Fibroblast of lung (primary cell): ENCODE data around the gene EMC9. TPM values are rescaled to one million over a fixed set of nuclear protein-coding genes. Genes with fewer than 3 reads are reported as not detected.

Source experiments
- DNase-seq, 2 donors: peaks; one replicate each; pipeline versions ENCODE4 v3.0.0 to v3.0.0-alpha.2; 2010; ENCODE audit warnings: low read depth in 2 of 2
- H2AFZ ChIP-seq: 2 replicates; pipeline ENCODE4 v1.5.1; 2012; ENCODE audit warnings: low read length, control low read depth, inconsistent platforms
- H3K27ac ChIP-seq: 2 replicates; pipeline ENCODE4 v1.5.1; 2011; ENCODE audit warnings: low read length, control low read depth; ENCODE audit not compliant: insufficient read depth
- H3K27me3 ChIP-seq: 2 replicates; pipeline ENCODE4 v1.5.1; 2011; ENCODE audit warnings: mild to moderate bottlenecking, low read length; ENCODE audit not compliant: control insufficient read depth, insufficient read depth
- H3K36me3 ChIP-seq: 2 replicates; pipeline ENCODE4 v1.5.1; 2011; ENCODE audit warnings: low read length; ENCODE audit not compliant: control insufficient read depth, insufficient read depth
- H3K4me1 ChIP-seq: 2 replicates; pipeline ENCODE4 v1.5.1; 2011; ENCODE audit warnings: low read length; ENCODE audit not compliant: control insufficient read depth, insufficient read depth; ENCODE audit errors: extremely low read depth
- H3K4me2 ChIP-seq: 2 replicates; pipeline ENCODE4 v1.5.1; 2011; ENCODE audit warnings: low read length, control low read depth; ENCODE audit not compliant: insufficient read depth; ENCODE audit errors: extremely low read depth
- H3K4me3 ChIP-seq, 4 experiments: fragments of 200-600 bp in 1 of 4; sonication (generic) in 1 of 4; replicated peaks in 1 of 4; 2 replicates each; pipeline ENCODE4 v1.5.1; 2011 to 2016; ENCODE audit warnings: low read length in 4 of 4, low read depth in 3 of 4, mild to moderate bottlenecking in 3 of 4, control low read depth in 2 of 4, inconsistent platforms in 1 of 4, mixed read lengths in 1 of 4; ENCODE audit not compliant: insufficient read depth in 1 of 4; ENCODE audit errors: control extremely low read depth in 1 of 4
- H3K79me2 ChIP-seq: 2 replicates; pipeline ENCODE4 v1.5.1; 2012; ENCODE audit warnings: mild to moderate bottlenecking, low read length, inconsistent platforms; ENCODE audit not compliant: control insufficient read depth, insufficient read depth
- H3K9ac ChIP-seq: 2 replicates; pipeline ENCODE4 v1.5.1; 2011; ENCODE audit warnings: mild to moderate bottlenecking, low read length, control low read depth; ENCODE audit not compliant: insufficient read depth
- H3K9me3 ChIP-seq: 2 replicates; pipeline ENCODE4 v1.5.1; 2012; ENCODE audit warnings: low read depth, low read length; ENCODE audit not compliant: control insufficient read depth, insufficient read depth
- H4K20me1 ChIP-seq: 2 replicates; pipeline ENCODE4 v1.5.1; 2011; ENCODE audit warnings: low read length; ENCODE audit not compliant: control insufficient read depth, insufficient read depth; ENCODE audit errors: extremely low read depth
- CTCF ChIP-seq, 2 donors: IDR thresholded peaks in 1 of 2; conservative IDR thresholded peaks in 1 of 2; 1 replicate in 1 of 2; 2 replicates in 1 of 2; pipeline ENCODE4 v1.5.1; 2011 to 2012; ENCODE audit warnings: low read length in 2 of 2, control low read depth in 1 of 2, inconsistent platforms in 1 of 2, low read depth in 1 of 2, mild to moderate bottlenecking in 1 of 2
- EZH2 ChIP-seq: IDR thresholded peaks from 2 replicates; pipeline ENCODE4 v1.5.1; 2012; ENCODE audit warnings: low read length, control low read depth, mild to moderate bottlenecking; ENCODE audit errors: missing control alignments
- polyA plus RNA-seq, 2 donors: library from polyadenylated mRNA; depleted of rRNA in 1 of 2; stranded (reverse) in 1 of 2; unstranded in 1 of 2; fragments of >200 nt; gene quantifications; 2 replicates each; pipeline ENCODE4 v1.2.1, GENCODE V29; 2011 to 2012; ENCODE audit warnings: missing spikeins in 1 of 2
- total RNA-seq: library from RNA; depleted of rRNA; stranded (reverse); fragments of >200 nt; gene quantifications from 2 replicates; pipeline ENCODE4 v1.2.1, GENCODE V29; 2014

EMC9 gene
- total and polyA plus RNA-seq, 2 donors (not counting 1 experiment from before 2014, with no cell fraction given) = 6.6 to 18.0 TPM

- Histone ChIP-seq H3K9me3 (no peaks in the 10 kb centered on the region), H2AFZ (no peak overlapping the region), H4K20me1 (no peaks in the 10 kb centered on the region), H3K79me2 (no peaks in the 10 kb centered on the region), H3K27me3 (no peaks in the 10 kb centered on the region), H3K36me3 (peaks cover 3% of the 10 kb centered on the region), H3K4me2 (no peak overlapping the region), H3K9ac (no peak overlapping the region), H3K27ac (no peak overlapping the region), H3K4me3 (no peak overlapping the region), H3K4me1 (no peaks in the 10 kb centered on the region)
- no peak for TF ChIP-seq EZH2
- TF ChIP-seq CTCF (conservative IDR thresholded peaks at IDR 0.05 in 1 of 2, IDR thresholded peaks at IDR 0.05 in 1 of 2; ENCODE audit: low read depth in 1 of 2, low read length in 2 of 2) = no peak
- no peak for DNase-seq
Measured at GRCh38 chr14:24122898-24123297, 18.5 kb downstream of the EMC9 start.

GRCh38 chr14:24122416-24122815 is 19.0 kb downstream of the EMC9 start:
- TF ChIP-seq CTCF (conservative IDR thresholded peaks at IDR 0.05 in 1 of 2, IDR thresholded peaks at IDR 0.05 in 1 of 2; ENCODE audit: low read depth in 1 of 2, low read length in 2 of 2) (no peak), EZH2 (no peak)
- no peak overlapping the region for H3K4me3 ChIP-seq
- H3K4me2 ChIP-seq = no peak overlapping the region
- H3K9ac ChIP-seq = no peak overlapping the region
- H3K36me3 ChIP-seq = peaks cover 3% of the 10 kb centered on the region
- no peaks in the 10 kb centered on the region for H4K20me1 ChIP-seq
- no peak overlapping the region for H3K27ac ChIP-seq
- DNase-seq = no peak
- H2AFZ ChIP-seq = no peak overlapping the region
- H3K9me3 ChIP-seq = no peaks in the 10 kb centered on the region
- H3K4me1 ChIP-seq = no peaks in the 10 kb centered on the region
- no peaks in the 10 kb centered on the region for H3K79me2 ChIP-seq
- no peaks in the 10 kb centered on the region for H3K27me3 ChIP-seq

GRCh38 chr14:24121210-24121609 is 20.2 kb downstream of the EMC9 start:
- H3K9me3 ChIP-seq = no peaks in the 10 kb centered on the region
- no peak overlapping the region for H3K4me2 ChIP-seq
- no peak overlapping the region for H3K27ac ChIP-seq
- H3K4me3 ChIP-seq = no peak overlapping the region
- H3K36me3 ChIP-seq = peaks cover 3% of the 10 kb centered on the region
- DNase-seq = no peak
- H2AFZ ChIP-seq = no peak overlapping the region
- H3K4me1 ChIP-seq = no peaks in the 10 kb centered on the region
- H3K27me3 ChIP-seq = no peaks in the 10 kb centered on the region
- H3K9ac ChIP-seq = no peak overlapping the region
- no peak for TF ChIP-seq CTCF (conservative IDR thresholded peaks at IDR 0.05 in 1 of 2, IDR thresholded peaks at IDR 0.05 in 1 of 2; ENCODE audit: low read depth in 1 of 2, low read length in 2 of 2)
- no peak for TF ChIP-seq EZH2
- H3K79me2 ChIP-seq = no peaks in the 10 kb centered on the region
- H4K20me1 ChIP-seq = no peaks in the 10 kb centered on the region
